Activated CD4-positive, alpha-beta T cell treated with anti-CD3 and anti-CD28 coated beads for 48 hours (primary cell): Measurements from ENCODE around the gene VPS16.
"Not testable (repeated sequence)": the region's sequence is repeated elsewhere in the genome, so short reads cannot be mapped to it uniquely, and the experiment has no call there.

ENCODE experiments used
- DNase-seq: peaks from one replicate; pipeline ENCODE4 v3.0.0-alpha.2; 2020

Gene VPS16

DNA sequence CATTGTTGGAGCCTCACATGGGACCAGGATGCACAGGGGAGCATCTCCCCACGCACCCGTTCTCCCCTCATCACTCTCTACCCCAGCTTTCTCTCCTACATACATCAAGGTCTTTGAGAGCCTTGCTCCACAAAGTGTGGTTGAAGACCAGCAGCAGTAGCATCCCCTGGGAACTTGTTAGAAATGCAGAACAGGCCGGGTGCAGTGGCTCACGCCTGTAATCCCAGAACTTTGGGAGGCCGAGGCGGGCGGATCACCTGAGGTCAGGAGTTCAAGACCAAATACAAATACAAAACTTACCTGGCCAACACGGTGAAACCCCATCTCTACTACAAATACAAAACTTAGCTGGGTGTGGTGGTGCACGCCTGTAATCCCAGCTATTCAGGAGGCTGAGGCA is 32.6 kb upstream of the VPS16 start:
- not testable (repeated sequence) for DNase-seq

- no peak for DNase-seq
Measured at GRCh38 chr20:2809690-2810089, 30.9 kb upstream of the VPS16 start.

GRCh38 chr20:2812189-2812588 is 28.4 kb upstream of the VPS16 start:
- no peak for DNase-seq

DNA sequence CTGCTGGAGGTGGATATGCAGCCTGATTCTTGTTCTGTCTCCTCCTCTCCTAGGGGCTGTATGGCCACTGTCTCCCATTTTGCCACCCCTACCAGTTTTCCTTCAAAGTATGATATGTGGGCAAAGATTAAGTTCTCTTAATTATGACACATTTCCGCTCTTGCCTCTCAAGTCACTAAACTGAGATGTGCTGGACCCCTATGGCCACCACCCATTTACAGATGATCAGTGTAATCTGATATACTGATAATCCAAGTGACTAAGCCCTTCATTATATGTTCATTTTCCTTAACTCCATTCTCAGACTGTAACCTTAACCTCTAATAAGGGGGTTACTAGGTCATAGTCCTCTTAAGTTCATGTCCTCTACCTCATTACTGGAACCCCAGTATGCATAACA is 26.5 kb upstream of the VPS16 start:
- DNase-seq = no peak

GRCh38 chr20:2814587-2815051 is 25.9 kb upstream of the VPS16 start, which contains the start of gene C20orf141:
C20orf141 (plus strand) TSS chr20:2814987; CDS start chr20:2815185, 198 bp downstream.
- no peak for DNase-seq

- DNase-seq = no peak
Measured at GRCh38 chr20:2815242-2815900, 25.2 kb upstream of the VPS16 start.

GRCh38 chr20:2816030-2816582 is 24.4 kb upstream of the VPS16 start, which contains the start of gene TMEM239:
TMEM239 (plus strand) TSS chr20:2816364; CDS start chr20:2816555, 191 bp downstream.
- DNase-seq = no peak

DNA sequence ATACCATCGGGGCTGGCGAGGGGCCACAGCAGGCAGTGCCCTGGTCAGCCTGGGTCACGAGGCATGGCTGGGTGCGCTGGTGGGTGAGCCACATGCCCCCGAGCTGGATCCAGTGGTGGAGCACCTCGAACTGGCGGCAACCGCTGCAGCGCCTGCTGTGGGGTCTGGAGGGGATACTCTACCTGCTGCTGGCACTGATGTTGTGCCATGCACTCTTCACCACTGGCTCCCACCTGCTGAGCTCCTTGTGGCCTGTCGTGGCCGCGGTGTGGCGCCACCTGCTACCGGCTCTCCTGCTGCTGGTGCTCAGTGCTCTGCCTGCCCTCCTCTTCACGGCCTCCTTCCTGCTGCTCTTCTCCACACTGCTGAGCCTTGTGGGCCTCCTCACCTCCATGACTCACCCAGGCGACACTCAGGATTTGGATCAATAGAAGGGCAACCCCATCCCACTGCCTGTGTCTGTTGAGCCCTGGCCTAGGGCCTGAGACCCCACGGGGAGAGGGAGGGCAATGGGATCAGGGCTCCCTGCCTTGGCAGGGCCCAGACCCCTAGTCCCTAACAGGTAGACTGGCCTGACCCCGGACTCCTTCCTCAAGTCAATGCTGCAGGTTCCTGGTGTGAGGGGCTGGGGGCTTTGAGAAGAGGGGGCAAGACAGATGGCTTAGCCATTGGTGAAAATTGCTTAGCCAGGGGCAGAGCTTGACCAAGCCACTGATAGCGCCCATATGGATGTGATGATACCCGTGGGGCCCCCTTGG is 23.8 kb upstream of the VPS16 start:
- peak; percentile 47 for DNase-seq

DNA sequence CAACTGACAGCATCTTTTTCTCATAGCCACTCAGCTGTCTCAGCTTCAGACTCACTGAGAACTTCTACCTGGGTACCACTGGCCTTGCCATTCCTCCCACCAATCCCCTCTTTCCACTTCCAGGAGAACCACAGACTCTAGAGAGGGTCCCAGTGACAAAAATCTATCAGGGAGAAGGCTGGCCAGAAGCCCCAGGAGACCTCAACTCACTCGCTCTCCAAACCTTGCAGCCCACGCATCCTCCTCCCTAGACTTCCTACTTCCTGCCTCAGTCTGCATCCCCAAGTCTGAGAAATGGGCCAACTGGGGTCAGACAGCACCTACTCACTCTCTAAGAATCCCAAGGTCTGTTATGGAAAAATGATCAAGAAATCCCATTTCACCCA is 23.2 kb upstream of the VPS16 start:
- no peak for DNase-seq

GRCh38 chr20:2817891-2818595 is 22.5 kb upstream of the VPS16 start:
- no peak for DNase-seq

DNA sequence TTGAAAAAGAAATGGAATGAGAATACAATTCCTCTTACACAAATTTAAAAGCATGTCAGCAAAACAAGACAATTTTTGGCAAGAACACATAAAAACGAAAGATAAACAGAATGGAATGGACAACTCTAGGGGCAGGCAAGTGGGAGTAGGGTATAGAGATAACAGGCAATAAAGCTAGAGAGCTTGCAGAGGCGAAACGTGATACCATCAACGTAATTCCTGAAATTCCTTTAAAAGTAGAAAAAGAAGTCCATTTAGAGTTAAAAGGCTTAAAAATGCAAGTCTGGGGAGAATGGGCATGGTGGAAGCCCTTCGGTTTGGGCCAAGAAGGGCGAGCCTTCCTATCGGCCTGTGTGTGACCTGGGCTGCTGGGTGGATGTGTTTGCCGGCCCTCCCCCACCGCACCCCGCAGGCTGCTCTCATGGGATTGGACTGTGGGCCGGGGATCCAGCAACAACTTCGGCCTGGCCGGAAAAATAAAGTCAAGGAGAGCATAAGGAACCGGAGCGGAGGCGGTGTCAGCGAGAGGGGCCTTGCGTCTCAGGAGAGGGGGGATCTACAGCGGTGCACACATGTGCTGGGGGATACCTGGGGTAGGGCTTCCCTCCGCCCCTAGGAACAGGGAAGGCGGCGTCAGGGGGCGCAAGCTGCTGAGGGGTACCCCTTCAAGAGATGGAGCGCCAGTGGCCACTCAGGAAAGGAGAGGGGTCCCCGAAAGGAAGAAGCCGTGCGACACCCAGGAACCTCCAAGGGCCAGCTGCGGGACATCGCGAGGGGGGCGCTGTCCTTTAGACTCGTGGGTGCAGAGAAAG is 20.3 kb upstream of the VPS16 start:
- DNase-seq = no peak

- DNase-seq = no peak
Measured at GRCh38 chr20:2820896-2821869, 19.4 kb upstream of the VPS16 start.

- DNase-seq = peak; percentile 40
Measured at GRCh38 chr20:2822073-2822472, 18.5 kb upstream of the VPS16 start.

DNA sequence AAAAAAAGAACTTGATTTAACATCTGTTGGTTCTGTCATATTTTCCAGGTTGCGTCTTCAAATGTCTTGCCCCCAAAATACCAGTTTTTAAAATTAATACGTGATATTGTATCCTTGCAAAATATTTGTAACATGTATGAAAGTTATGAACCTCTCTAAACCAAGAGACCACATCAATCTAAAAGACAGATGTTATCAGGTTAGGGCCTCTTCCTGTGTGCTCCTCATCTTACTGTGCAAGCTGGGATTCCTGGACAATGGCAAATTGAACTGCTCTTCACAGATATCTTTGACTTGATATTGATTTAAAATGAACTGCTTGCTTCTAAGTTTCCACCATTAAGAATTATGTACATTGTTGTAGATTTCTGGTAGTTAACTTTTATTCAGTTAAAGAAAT is 14.8 kb upstream of the VPS16 start:
- no peak for DNase-seq

GRCh38 chr20:2826655-2827054 is 13.9 kb upstream of the VPS16 start:
- DNase-seq = no peak

DNA sequence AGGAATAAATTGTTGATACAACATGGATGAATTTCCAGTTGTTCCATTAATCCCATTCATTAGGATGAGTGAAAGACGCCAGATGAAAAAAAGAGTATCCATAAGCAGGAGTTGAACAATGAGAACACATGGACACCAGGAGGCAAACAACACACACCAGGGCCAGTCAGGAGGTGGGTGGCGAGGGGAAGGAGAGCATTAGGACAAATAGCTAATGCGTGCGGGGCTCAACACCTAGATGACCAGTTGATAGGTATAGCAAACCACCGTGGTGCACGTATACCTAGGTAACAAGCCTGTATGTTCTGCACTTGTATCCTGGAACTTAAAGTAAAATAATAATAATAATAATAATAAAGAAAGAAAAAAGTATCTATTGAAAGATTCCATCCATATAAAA is 11.2 kb upstream of the VPS16 start:
- no peak for DNase-seq

GRCh38 chr20:2831206-2831605 is 9.3 kb upstream of the VPS16 start:
- DNase-seq = not testable (repeated sequence)

GRCh38 chr20:2833761-2834160 is 6.8 kb upstream of the VPS16 start:
- no peak for DNase-seq

- no peak for DNase-seq
Measured at GRCh38 chr20:2834401-2835110, 6.0 kb upstream of the VPS16 start.

DNA sequence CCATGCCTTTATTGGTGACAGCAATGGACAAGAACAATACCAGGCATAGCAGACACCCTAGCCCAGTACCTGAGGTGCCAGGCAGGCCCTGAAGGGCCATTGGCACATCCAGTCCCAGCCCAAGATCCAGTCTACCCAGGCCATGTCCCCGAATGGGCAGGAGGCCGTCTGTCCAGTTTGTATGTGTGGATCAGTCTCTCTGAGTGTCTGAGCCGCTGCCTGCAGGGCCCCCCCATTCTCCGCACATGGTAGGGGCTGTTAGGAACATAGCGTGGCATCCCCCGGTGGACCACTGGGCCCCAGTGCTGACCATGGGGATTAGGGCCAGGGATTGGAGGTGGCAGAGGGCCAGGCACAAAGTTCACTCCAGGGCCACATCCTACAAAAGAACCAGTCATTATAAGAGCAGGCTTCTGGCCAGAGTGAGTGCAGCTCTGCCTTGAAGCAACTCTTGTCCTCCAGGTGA is 5.2 kb upstream of the VPS16 start:
- DNase-seq = no peak
